NCI-H2081 treated with DMSO at 0.1 percent for 48 hours (cell line): ENCODE results near the gene PGAM1.
"Not testable (repeated sequence)": the region's sequence is repeated elsewhere in the genome, so short reads cannot be mapped to it uniquely, and the experiment has no call there.

Experiments used
- DNase-seq: peaks from one replicate; lab custom pipeline; 2025; lab: John Stamatoyannopoulos, UW

Gene PGAM1

DNA sequence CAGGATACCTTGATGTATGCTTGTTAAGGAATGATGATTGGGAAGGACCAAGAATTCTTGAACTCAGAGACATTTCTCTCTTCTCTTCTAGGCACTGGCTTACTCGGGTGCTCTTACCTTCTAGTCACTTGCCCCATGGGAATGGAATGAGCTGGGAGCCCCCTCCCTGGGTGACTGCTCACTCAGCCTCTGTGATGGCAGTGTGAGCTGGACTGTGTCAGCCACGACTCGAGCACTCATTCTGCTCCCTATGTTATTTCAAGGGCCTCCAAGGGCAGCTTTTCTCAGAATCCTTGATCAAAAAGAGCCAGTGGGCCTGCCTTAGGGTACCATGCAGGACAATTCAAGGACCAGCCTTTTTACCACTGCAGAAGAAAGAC lies 30.7 kb downstream of the PGAM1 start:
- DNase-seq, result no peak

DNA sequence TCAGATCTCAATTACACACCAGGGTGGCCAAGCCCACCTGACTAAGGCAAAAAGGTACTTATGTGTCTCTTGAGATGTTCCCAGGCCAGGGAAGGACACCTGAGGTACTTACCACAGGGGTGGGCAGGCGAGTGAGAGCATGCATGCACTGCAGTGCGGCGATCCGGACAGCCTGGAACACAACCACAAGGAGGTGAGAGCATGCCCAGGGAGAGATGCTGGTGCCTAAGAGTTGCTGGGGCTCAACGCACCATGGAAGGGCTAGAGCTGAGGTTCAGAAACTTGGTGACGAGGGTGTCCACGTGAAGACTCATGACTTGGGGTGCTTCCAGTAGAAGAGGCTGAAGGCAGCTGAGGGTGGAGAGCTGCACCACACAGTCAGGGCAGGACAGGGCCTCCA lies 33.1 kb downstream of the PGAM1 start:
- DNase-seq, result no peak

DNA sequence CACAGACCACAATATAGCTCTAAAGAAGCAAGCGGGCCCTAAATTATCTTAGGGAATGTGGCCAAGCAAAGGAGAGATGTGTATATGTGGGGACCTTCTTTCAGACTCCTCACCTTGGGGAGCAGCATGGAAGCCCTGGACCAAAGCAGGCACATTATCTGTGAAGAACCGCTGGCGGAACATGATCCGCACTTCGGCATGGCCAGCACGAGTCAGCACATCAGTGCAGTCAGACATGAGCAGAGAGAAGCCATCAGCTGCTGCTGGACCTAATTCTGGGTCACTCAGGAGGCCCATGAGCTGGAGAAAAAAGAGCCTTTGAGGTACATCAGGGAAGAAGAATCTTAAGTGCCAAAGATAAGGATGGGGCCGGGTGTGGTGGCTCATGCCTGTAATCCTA lies 33.9 kb downstream of the PGAM1 start:
- DNase-seq, result no peak

DNA sequence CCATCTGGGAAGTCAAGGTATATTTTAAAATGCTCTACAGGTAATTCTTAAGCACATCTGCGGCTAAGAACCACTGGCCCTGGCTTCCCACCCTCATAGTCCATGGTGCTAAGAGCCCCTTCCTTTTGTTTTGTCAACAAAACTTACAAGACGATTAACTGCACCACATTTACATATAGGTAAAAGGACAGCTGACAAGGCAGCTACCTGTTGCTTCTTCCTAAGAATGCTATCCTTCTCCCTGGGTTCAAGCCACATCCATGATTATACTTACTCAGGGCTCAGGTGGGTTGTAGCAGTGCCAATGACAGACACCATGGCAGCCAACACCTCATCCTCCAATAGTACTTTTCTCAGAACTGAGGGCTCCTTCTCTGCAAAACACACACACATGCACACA lies 36.3 kb downstream of the PGAM1 start:
- no peak for DNase-seq

DNA sequence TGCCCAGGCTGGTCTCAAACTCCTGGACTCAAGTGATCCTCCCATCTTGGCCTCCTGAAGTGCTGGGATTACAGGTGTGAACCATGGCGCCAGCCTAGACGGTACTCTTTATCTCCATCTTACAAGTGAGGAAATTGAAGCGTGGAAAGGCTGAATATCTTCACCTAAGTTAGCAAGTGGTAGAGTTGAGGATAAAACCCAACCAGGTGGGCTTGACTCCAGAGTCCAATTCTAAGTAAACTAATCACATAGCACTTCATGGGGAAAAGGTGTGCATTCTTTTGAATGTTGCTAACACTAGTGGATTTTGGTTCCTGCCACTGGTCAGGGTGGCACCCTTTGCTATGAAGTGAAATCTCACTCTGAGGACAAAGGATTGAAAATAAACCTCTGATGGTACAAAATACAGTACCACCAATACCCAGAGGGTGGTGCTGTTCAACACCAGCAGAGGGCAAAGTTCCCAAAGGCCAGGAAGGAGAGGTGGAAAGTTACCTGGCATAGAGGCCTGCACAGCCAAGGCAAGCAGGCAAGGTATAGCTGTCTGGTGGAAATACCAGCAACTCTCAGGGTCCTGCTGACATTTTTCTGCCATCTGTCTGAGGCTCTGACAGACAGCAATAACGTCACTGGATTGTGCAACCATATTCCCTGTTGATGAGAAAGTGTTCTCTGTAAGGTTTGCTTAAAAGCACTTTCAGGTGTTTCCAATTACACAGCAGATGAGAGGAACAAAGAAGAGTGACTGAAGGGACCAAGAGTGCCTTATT lies 37.6 kb downstream of the PGAM1 start:
- DNase-seq, result no peak

DNA sequence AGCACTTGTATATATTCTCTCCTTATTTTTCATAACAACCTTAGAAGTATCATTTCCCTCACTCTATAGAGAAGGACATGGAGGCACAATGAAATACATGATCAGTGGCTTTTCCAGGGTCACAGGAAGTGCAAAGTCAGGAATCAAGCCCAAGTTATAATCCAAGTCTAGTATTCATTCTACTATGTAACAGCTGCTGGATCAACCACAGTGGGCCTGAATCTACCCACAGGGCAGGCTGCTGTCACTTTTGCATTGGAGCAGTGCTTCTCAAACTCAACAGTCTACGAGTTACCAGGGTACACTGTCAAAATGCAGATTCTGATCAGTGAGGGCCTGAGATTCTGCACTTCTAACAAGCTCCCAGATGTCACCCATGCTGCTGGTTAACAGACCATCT lies 38.2 kb downstream of the PGAM1 start:
- DNase-seq, result no peak

DNA sequence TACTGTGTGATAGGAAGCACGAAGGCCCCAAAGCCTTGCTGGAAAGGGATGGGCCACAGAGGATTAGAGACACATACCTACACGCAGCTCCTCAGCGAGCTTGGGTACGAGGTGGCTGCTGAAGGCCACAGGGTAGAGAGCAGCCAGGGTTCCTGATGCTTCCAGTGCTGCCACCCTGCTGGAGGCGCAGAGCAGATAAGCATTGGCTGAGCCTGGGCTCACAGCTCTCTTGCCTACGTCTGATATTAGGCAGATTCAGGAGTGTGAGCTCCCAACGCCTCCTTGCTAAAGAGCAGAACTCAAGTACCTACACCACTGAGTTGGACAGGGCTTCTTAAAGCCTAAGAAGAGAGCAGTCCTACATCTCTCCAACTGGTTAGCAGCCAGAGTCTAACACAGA lies 40.0 kb downstream of the PGAM1 start:
- no peak for DNase-seq

DNA sequence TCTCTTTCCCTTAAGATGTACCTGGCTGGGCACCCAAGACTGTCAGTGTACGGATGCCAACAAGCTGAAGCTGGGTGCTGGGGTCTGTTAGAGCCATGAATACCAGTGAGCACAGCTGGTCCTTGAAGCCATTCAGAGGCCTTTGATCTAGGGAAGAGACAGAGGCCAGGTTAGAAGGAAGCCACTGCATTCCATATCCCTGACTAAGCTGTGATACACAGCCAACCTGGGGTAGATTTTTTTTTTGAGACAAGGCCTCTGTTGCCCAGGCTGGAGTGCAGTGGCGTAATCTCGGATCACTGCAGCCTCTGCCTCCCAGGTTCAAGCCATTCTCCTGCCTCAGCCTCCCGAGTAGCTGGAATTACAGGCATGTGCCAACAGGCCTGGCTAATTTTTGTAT lies 40.8 kb downstream of the PGAM1 start:
- no peak for DNase-seq

DNA sequence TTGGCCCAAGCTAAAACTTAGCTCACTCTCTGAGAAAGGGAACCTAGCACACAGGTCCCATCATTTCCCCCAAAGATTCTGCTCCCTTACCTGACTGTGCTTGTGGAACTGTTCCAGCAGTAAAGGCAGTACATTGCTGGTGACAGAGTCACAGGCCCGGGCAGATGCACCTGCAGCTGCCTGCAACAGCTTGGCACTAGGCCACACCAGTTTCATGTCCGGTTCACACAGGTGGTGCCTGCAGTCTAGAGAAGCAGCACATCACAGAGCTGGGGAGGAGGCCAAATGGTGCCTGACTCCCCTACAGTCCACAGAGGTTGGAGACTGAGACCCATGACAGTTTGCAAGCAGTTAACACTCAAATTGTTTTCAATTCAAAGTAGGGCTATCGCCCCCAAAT lies 42.2 kb downstream of the PGAM1 start:
- no peak for DNase-seq

DNA sequence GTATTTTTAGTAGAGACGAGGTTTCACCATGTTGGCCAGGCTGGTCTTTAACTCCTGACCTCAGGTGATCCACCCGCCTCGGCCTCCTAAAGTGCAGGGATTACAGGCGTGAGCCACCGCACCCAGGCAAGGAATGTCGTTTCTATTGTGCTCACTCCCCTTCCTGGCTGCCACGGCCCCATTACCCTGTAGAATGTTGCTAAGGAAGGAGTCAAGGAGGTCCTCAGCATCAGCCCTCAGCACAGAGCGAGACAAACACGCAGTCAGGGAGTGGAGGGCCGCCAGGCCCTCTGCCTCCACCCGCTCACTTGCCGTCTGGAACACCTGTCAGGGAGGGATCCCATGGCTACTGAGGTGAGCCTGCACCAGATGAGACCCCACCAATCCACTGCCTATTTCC lies 42.8 kb downstream of the PGAM1 start:
- not testable (repeated sequence) for DNase-seq

DNA sequence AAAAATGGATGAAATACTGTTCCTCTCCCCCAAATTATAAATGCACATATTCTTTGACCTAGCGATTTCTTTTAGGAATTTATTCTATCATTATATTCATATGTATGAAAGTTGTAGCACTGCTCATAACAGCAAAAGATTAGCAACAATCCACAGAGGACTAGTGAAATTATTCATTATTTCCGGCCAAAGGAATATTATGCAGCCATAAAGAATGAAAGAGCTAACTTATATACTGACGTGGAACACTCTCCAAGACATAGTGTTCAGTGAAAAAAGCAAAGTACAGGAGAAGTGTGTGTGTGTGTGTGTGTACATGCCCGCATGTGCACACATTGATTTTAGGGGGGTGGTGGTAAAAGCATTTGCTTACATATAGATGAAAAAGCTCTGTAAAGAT lies 48.9 kb downstream of the PGAM1 start:
- DNase-seq, result no peak

DNA sequence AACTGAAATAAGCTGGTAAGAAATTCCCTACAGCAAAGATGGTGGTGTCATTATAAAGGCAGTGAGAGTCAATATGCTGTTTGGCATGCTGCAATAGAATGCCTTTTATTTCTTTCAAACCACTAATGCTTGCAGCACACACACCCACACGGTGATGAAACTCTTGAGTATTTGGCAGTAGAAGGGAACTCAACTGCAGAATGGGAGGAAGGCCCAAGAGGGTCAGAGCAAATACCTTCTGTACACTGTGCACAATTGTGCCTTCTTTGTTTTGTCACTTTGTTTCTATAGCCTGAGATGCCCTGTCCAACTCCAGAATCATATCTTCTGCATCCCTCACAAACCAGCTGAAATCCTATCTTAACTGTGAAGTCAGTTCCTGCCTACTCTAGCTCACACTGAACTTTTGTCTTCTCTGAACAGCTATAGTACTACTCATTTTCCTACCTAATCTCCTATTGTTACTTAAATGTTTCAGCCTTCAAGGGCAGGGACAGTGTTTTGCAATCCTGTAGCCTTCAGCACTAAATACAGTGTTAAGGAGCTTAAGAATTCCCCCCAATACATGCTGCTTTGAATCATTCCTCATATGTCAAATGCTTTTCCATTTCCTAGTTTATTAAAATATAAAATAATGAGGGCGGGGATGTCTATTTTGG lies 50.1 kb downstream of the PGAM1 start:
- DNase-seq, result no peak

DNA sequence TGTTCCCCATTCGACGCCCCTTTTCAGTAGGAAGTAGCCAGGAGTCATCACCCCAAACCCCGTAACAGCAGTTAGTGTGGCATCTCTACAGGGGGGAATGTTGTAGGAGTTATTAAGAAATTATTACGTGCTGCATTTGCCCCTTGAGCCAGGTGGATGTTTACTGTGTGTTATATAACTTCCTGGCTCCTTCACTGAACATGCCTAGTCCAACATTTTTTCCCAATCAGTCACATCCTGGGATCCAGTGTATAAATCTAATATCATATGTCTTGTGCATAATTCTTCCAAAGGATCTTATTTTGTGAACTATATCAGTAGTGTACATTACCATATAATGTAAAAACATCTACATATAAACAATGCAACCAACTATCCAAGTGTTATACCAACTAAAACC lies 53.4 kb downstream of the PGAM1 start:
- DNase-seq, result not testable (repeated sequence)

DNA sequence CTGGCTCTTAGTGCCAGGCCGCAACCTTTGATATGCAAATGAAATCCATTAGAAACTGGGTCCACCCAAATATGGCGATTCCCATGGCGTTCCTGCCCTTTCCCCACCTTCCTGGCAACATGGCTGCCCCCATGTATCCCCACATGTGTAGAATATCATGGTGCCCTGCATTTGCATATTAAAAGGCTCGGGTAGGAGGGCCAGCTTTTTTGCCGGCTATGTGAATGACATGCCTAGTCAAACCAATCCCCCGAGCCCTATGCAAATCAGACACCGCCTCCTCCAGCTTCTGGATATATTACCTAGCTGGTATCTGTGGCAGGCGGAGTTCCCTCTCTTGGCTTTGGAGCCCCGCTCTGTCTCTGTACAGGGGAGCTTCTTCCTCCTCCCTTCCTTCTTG lies 53.9 kb downstream of the PGAM1 start:
- no peak for DNase-seq

DNA sequence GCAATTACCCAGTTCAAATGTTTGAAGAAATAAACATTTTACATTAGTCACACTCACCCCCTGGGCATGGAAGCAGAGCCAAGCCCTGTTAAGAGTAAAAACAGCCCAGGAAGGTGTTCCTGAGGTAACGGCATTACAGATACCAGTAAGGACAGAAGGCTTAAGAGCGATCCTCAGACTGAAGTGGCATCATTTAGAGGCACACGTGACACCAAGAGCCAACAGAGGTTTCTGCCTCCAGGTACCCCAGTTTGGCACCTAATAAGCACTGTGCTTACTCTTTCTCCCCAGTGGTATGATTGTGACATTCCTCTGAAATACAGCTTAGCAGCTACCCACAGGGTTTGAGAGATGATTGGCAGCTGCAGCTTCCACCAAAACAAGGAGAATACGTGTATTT lies 55.1 kb downstream of the PGAM1 start:
- DNase-seq, result no peak

DNA sequence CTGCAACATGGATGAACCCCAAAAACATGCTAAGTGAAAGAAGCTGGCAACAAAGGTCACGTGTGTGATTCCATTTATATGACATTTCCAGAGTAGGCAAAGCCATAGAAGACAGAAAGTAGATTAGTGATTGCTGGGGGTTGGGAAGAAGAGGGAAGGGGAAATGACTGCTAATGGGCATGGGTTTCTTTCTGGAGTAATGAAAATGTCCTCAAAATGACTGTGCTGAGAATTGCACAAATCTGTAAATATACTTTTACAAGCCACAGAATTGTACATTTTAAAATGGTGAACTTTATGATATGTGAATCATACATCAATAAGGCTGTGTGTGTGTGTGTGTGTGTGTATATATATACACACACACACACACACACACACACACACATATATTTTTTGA lies 56.4 kb downstream of the PGAM1 start:
- no peak for DNase-seq
